ENCODE measurements around the gene MTAP.

MTAP gene

GRCh38 chr9:21764846-21765245, 37.6 kb upstream of the MTAP start:
- Histone ChIP-seq H3K27me3 (replicated peaks; ENCODE audit: insufficient read depth, low read length) (peaks cover 17% of the 10 kb centered on the region), H2AFZ (ENCODE audit: low read length) (no peak overlapping the region)
- no peak for TF ChIP-seq EZH2phosphoT487 (IDR thresholded peaks at IDR 0.05; ENCODE audit: low read length)

GRCh38 chr9:21766096-21766495, 36.3 kb upstream of the MTAP start:
- no peak overlapping the region for H3K27ac ChIP-seq (ENCODE audit: low read length)
- no peaks in the 10 kb centered on the region for H4K20me1 ChIP-seq (ENCODE audit: insufficient read depth, low read length)
- H3K79me2 ChIP-seq (ENCODE audit: low read length) = no peaks in the 10 kb centered on the region
- no peak overlapping the region for H3K4me3 ChIP-seq (ENCODE audit: low read length)
- no peak for DNase-seq
- H3K36me3 ChIP-seq (replicated peaks; ENCODE audit: insufficient read depth, low read length) = no peaks in the 10 kb centered on the region
- H3F3A ChIP-seq (ENCODE audit: insufficient read depth, low read length) = no peaks in the 10 kb centered on the region
- H3K4me1 ChIP-seq (ENCODE audit: low read length) = no peaks in the 10 kb centered on the region
- TF ChIP-seq EZH2 (optimal IDR thresholded peaks at IDR 0.05; ENCODE audit: low read depth, low read length) (no peak), CTCF (IDR thresholded peaks at IDR 0.05; ENCODE audit: low read length) (no peak)
- no peak overlapping the region for H3K9ac ChIP-seq (ENCODE audit: low read length)
- peaks cover 17% of the 10 kb centered on the region for H3K27me3 ChIP-seq (replicated peaks; ENCODE audit: insufficient read depth, low read length)
- H2AFZ ChIP-seq (ENCODE audit: low read length) = no peak overlapping the region
- H3K9me2 ChIP-seq (replicated peaks; ENCODE audit: insufficient read depth, low read length) = no peaks in the 10 kb centered on the region
- H3K9me3 ChIP-seq (replicated peaks; ENCODE audit: insufficient read depth, low read length) = no peaks in the 10 kb centered on the region
- H3K4me2 ChIP-seq (ENCODE audit: low read depth, low read length) = no peak overlapping the region

More at GRCh38 chr9:21764846-21765245, 37.6 kb upstream of the MTAP start:
- H3K4me1 ChIP-seq (ENCODE audit: low read length) = no peaks in the 10 kb centered on the region
- H3K9ac ChIP-seq (ENCODE audit: low read length) = no peak overlapping the region
- H3K36me3 ChIP-seq (replicated peaks; ENCODE audit: insufficient read depth, low read length) = no peaks in the 10 kb centered on the region
- no peak overlapping the region for H3K4me2 ChIP-seq (ENCODE audit: low read depth, low read length)
- no peak overlapping the region for H3K27ac ChIP-seq (ENCODE audit: low read length)
- H3K4me3 ChIP-seq (ENCODE audit: low read length) = no peak overlapping the region
- DNase-seq = no peak
- H4K20me1 ChIP-seq (ENCODE audit: insufficient read depth, low read length) = no peaks in the 10 kb centered on the region
- H3F3A ChIP-seq (ENCODE audit: insufficient read depth, low read length) = no peaks in the 10 kb centered on the region
- no peaks in the 10 kb centered on the region for H3K9me3 ChIP-seq (replicated peaks; ENCODE audit: insufficient read depth, low read length)
- H3K9me2 ChIP-seq (replicated peaks; ENCODE audit: insufficient read depth, low read length) = no peaks in the 10 kb centered on the region
- H3K79me2 ChIP-seq (ENCODE audit: low read length) = no peaks in the 10 kb centered on the region

DNA sequence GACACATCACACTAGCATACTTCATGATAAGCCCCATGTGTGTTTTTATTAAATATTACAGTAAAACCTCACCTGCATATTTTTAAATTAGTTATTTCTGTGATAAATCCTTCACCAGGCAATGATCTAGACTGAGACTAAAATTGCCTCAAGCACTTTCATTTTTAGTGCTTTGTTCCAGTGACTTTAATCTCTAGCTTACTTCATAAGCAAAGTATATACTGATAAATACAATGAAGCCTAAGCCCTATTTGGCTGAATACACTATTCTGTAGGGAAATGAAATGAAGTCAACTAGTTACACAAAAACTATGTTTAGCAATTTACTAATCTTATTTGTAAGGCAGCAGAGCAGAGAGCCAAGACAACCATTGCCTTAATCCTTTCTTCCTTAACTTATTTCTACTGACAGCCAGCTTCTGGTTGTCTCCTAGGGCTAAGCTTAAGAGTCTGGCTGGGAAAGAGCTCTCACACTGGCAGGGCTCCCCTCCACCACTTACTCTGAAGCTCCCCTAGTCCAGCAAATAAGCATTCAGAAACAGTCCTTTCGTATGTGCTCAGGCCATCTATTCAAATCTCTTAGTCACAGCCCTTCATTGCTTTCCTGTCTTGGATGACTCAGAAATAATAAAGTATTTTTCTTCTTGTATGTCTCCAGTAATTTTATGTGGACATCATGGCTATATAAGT, 31.4 kb upstream of the MTAP start:
- Histone ChIP-seq H3K4me1 (ENCODE audit: low read length) (no peaks in the 10 kb centered on the region), H3K27me3 (replicated peaks; ENCODE audit: insufficient read depth, low read length) (no peaks in the 10 kb centered on the region)

More for the DNA sequence above, 31.4 kb upstream of the MTAP start:
- no peak for TF ChIP-seq CTCF (IDR thresholded peaks at IDR 0.05; ENCODE audit: low read length)
- no peak for TF ChIP-seq EZH2 (optimal IDR thresholded peaks at IDR 0.05; ENCODE audit: low read depth, low read length)
- no peak for TF ChIP-seq EZH2phosphoT487 (IDR thresholded peaks at IDR 0.05; ENCODE audit: low read length)
- H3K4me3 ChIP-seq (ENCODE audit: low read length) = no peak overlapping the region
- H3K9me3 ChIP-seq (replicated peaks; ENCODE audit: insufficient read depth, low read length) = no peaks in the 10 kb centered on the region
- no peak for DNase-seq
- H3K27ac ChIP-seq (ENCODE audit: low read length) = no peak overlapping the region
- no peaks in the 10 kb centered on the region for H3K79me2 ChIP-seq (ENCODE audit: low read length)
- no peak overlapping the region for H3K9ac ChIP-seq (ENCODE audit: low read length)
- H3F3A ChIP-seq (ENCODE audit: insufficient read depth, low read length) = no peaks in the 10 kb centered on the region
- no peaks in the 10 kb centered on the region for H3K36me3 ChIP-seq (replicated peaks; ENCODE audit: insufficient read depth, low read length)
- no peaks in the 10 kb centered on the region for H3K9me2 ChIP-seq (replicated peaks; ENCODE audit: insufficient read depth, low read length)
- no peak overlapping the region for H3K4me2 ChIP-seq (ENCODE audit: low read depth, low read length)
- H4K20me1 ChIP-seq (ENCODE audit: insufficient read depth, low read length) = no peaks in the 10 kb centered on the region
- H2AFZ ChIP-seq (ENCODE audit: low read length) = no peak overlapping the region

Data from MM.1S (cell line).